Measurements from ENCODE around the gene CHN2. TPM values are rescaled to one million over a fixed set of nuclear protein-coding genes. Genes with fewer than 3 reads are reported as not detected.

The CHN2 gene
- polyA plus RNA-seq, 1 of the 3 experiments (the other 2 are of a cell fraction), result 0.02 TPM

DNA sequence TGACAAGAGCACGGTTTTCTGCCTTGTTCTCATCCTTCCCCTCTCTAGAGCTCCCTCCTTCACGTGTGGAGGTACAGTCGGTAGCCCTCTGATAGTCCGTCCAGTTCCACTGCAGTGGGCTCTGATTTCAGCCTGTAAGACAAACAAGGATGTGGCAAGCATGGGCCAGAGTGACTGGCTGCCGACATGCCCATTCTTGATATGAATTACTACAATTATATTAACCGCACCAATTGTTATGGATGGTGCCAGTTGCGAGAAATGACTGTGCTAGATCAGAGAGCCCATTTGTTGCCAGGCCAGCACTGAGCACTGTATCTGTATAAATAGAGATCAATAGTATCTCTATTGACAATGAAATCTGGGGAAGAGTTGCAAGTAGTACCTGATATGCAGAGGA is 146.6 kb downstream of the CHN2 start:
- no peak for DNase-seq
- CTCF ChIA-PET, result interaction anchor here (1.3 to 11.4 kb wide), 3 partner anchors 152 to 419 kb away, joined by 4 to 93 read pairs (median 62); no protein-coding TSS in a partner anchor
- 0 out of 2 replicates have a peak, but pooled peaks cover under 1% of the 10 kb centered on the region for H3K27me3 ChIP-seq (ENCODE audit: insufficient read depth)
- H3F3A ChIP-seq (replicated peaks; ENCODE audit: insufficient read depth), result no peaks in the 10 kb centered on the region
- no peaks in the 10 kb centered on the region for H3K9me3 ChIP-seq
- H2AFZ ChIP-seq (ENCODE audit: low read depth), result no peak overlapping the region
- H4K20me1 ChIP-seq (ENCODE audit: insufficient read depth), result no peaks in the 10 kb centered on the region; the same call in 1 of the 2 replicates
- no peak overlapping the region for H3K9ac ChIP-seq
- H3K36me3 ChIP-seq (replicated peaks in 1 of 2; ENCODE audit: control insufficient read depth in 1 of 2, insufficient read depth in 2 of 2, low read length in 1 of 2), result no peaks in the 10 kb centered on the region
- no peak overlapping the region for H3K4me2 ChIP-seq
- 47% methylated on average over 7 of the region's 7 CpGs for WGBS (ENCODE audit: low lambda C conversion rate)
- no peak for TF ChIP-seq FOXJ3 (CRISPR knock-in tag; IDR thresholded peaks at IDR 0.05)
- no peak for TF ChIP-seq GABPA (IDR thresholded peaks at IDR 0.05; ENCODE audit: low read depth)
- TF ChIP-seq NFIC (IDR thresholded peaks at IDR 0.05; ENCODE audit: borderline replicate concordance), result no peak
- TF ChIP-seq, protein P1, sequence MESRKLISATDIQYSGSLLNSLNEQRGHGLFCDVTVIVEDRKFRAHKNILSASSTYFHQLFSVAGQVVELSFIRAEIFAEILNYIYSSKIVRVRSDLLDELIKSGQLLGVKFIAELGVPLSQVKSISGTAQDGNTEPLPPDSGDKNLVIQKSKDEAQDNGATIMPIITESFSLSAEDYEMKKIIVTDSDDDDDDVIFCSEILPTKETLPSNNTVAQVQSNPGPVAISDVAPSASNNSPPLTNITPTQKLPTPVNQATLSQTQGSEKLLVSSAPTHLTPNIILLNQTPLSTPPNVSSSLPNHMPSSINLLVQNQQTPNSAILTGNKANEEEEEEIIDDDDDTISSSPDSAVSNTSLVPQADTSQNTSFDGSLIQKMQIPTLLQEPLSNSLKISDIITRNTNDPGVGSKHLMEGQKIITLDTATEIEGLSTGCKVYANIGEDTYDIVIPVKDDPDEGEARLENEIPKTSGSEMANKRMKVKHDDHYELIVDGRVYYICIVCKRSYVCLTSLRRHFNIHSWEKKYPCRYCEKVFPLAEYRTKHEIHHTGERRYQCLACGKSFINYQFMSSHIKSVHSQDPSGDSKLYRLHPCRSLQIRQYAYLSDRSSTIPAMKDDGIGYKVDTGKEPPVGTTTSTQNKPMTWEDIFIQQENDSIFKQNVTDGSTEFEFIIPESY (IDR thresholded peaks at IDR 0.05; ENCODE audit: borderline replicate concordance, low read depth), result no peak
- TF ChIP-seq SMC3 (IDR thresholded peaks at IDR 0.05; ENCODE audit: low read depth, low read length), result no peak
- TF ChIP-seq RAD21 (IDR thresholded peaks at IDR 0.05; ENCODE audit: low read length), result no peak
- TF ChIP-seq NRF1 (IDR thresholded peaks at IDR 0.05; ENCODE audit: low read depth, low read length), result no peak
- no peak for TF ChIP-seq EP300 (IDR thresholded peaks at IDR 0.05; ENCODE audit: borderline replicate concordance in 1 of 2, low read depth in 1 of 2, low read length in 1 of 2)
- TF ChIP-seq MXI1 (IDR thresholded peaks at IDR 0.05; ENCODE audit: low read depth, low read length), result no peak
- TF ChIP-seq USF2 (IDR thresholded peaks at IDR 0.05; ENCODE audit: borderline replicate concordance, low read depth, low read length), result no peak
- no peak for TF ChIP-seq FOXM1 (IDR thresholded peaks at IDR 0.05; ENCODE audit: low read depth)
- TF ChIP-seq RXRA (IDR thresholded peaks at IDR 0.05; ENCODE audit: borderline replicate concordance, low read depth), result no peak
- TF ChIP-seq, protein P2, sequence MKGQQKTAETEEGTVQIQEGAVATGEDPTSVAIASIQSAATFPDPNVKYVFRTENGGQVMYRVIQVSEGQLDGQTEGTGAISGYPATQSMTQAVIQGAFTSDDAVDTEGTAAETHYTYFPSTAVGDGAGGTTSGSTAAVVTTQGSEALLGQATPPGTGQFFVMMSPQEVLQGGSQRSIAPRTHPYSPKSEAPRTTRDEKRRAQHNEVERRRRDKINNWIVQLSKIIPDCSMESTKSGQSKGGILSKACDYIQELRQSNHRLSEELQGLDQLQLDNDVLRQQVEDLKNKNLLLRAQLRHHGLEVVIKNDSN (IDR thresholded peaks at IDR 0.05; ENCODE audit: borderline replicate concordance, low read depth), result no peak
- TF ChIP-seq GATA2 (CRISPR knock-in tag; IDR thresholded peaks at IDR 0.05), result no peak
- TF ChIP-seq FOSL2 (IDR thresholded peaks at IDR 0.05; ENCODE audit: borderline replicate concordance, low read depth), result no peak
- no peak overlapping the region for H3K4me3 ChIP-seq (ENCODE audit: low read depth in 2 of 2, low read length in 1 of 2)
- H3K27ac ChIP-seq (ENCODE audit: low read depth in 2 of 2, low read length in 1 of 2), result no peak overlapping the region
- H3K9me2 ChIP-seq, result no peaks in the 10 kb centered on the region
- POLR2A ChIA-PET, result no interaction called here
- peaks cover 6 to 8% of the 10 kb centered on the region in 2 experiments; a peak in 2 of 4 replicates for H3K4me1 ChIP-seq (ENCODE audit: control insufficient read depth in 1 of 2, insufficient read depth in 2 of 2, low read depth in 1 of 2, low read length in 1 of 2)
- H3K79me2 ChIP-seq (ENCODE audit: insufficient read depth), result no peaks in the 10 kb centered on the region
